HG02759 (cell line): ENCODE measurements around the gene PADI1.

Experiments
- ATAC-seq: cut with Tn5 transposase; IDR thresholded peaks from one replicate; pipeline ENCODE4 v1.9.1; 2021; ENCODE audit warnings: mild to moderate bottlenecking, moderate library complexity; ENCODE audit not compliant: unreplicated experiment

The PADI1 gene, protein sequence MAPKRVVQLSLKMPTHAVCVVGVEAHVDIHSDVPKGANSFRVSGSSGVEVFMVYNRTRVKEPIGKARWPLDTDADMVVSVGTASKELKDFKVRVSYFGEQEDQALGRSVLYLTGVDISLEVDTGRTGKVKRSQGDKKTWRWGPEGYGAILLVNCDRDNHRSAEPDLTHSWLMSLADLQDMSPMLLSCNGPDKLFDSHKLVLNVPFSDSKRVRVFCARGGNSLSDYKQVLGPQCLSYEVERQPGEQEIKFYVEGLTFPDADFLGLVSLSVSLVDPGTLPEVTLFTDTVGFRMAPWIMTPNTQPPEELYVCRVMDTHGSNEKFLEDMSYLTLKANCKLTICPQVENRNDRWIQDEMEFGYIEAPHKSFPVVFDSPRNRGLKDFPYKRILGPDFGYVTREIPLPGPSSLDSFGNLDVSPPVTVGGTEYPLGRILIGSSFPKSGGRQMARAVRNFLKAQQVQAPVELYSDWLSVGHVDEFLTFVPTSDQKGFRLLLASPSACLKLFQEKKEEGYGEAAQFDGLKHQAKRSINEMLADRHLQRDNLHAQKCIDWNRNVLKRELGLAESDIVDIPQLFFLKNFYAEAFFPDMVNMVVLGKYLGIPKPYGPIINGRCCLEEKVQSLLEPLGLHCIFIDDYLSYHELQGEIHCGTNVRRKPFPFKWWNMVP

DNA sequence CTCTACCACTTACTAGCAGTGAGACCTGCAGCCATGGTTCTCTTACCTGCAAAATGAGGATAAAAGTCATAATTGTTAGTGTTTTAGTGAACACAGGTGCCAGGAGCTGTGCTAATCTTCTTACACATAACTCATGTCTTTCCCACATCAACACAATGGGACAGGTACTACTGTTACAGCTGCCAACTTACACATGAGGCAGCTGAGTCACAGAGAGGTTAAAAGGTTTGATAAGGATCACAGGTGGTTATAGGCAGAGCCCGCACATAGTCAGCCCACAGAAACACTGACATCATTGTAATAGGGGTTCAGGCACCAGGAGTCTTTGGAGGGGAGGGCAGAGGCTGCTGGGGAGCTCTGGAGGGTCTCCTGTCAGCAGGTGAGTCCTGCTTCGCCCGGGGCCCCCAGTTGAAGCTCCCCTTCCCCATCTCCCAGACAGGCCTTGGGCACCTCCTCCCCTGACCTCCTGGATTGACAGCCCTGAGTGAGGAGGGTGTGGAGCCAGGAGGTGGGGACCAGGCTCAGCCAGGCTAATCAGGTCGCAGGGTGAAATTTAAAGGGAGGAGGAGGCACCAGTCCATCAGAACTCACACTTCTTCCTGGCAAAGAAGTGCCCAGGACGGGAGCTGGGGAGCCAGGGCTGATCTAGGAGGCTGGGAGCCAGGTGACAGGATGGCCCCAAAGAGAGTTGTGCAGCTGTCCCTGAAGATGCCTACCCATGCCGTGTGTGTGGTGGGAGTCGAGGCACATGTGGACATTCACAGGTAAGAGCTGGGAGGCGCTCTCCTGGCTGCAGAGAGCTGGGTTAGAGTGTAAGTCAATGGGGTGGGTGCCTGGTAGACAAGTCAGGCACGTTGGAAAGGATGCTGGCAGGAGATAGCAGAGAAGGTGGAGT lies at the start of gene PADI1:
Gene PADI1, plus strand, starts transcription at position 583 of the 895 bp plus-strand sequence. Its CDS starts 90 bp downstream, at position 673.
- no peak for ATAC-seq

DNA sequence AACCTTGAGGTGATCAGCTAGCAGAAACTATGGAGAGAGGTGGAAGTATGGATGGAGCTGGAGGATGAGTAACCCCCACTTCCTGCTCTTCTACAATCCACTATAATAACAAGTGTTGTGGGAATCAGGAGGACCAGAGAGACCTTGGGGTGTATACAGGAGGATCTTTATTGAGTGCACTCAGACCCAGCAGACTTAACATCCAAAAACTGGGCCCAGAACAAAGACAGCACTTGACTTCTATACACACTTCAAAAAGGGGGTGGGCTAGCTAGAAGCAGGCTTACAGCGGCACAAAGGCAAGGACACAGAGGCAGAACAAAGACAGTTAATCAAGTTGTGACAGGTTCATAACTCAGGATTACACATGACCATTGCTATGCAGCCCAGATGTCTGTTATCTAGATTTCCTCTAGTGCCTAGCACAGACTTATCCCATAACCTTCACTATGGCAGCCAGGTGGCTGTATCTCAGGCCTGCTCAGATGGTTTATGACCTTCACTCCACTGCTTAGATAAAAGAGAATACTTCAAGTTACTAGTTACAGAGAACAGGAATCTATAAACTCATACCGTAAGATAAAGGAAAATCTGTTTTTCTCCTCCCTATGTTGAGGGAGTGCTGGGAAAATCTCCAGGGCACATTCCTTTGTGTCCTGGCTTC lies 49.5 kb upstream of the PADI1 start:
- ATAC-seq: no peak

DNA sequence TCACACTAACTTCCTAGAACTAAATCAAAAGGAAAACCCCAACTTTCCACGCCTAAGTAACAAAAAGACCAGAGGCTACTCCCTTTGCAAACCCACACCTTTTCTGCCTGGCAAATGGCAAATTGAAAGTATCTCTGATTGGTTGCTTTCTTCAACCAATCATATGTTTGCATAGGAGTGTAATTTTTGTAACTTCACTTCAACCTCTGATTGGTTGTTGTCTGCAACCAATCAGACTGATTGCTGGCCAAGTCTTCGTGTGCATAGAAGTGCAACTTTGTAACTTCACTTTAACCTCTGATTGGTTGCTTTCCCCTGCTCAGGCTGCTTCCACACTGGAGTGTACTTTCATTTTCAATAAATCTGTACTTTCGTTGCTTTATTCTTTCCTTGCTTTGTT lies 48.8 kb upstream of the PADI1 start:
- ATAC-seq: no peak

DNA sequence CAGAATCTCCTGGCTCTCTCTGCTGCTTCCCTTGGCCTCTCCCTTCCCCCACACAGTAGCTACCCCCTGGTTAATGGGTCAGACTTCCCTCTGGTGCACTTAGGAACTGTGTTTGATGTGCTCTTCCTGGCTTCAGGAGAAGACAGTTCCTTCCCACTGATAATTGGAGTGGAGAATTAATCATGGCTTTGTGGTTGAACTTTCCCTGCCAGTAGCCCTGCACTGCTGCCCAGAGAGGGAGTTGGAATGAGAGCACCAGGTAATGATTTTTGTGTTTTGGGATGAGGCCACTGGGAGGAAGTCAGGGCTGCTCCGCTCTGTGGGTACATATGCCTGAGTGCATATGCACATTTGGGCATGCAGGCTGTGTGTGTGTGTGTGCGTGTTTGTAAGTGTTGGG lies 46.0 kb upstream of the PADI1 start:
- ATAC-seq: no peak

DNA sequence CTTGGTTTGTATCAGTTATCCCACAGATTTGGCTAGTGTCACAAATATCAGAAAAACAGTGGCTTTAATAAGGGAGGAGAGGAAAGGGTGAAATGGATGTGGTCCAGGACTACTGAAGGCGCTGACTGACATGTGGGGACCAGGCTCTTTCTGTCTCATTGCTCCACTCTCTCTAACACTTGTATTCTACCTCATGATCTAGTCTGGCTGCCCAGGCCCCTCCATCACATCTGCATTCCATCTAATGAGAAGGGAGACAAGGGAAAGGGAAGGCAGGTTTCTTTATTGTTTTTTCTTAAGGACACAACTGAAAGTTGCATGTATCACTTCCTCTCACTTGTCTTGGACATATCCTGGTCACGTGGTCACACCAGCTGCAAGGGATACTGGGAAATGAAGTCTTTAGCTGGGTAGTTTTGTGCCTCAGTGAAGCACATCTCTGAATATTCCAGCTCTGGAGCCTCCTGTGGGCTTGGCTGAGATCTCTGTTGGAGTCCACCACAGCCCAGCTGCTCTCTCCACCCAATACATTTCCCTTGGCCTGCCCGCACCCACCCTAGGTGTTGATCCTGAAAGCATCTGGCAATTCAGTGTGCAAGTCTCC lies 43.7 kb upstream of the PADI1 start:
- no peak for ATAC-seq

DNA sequence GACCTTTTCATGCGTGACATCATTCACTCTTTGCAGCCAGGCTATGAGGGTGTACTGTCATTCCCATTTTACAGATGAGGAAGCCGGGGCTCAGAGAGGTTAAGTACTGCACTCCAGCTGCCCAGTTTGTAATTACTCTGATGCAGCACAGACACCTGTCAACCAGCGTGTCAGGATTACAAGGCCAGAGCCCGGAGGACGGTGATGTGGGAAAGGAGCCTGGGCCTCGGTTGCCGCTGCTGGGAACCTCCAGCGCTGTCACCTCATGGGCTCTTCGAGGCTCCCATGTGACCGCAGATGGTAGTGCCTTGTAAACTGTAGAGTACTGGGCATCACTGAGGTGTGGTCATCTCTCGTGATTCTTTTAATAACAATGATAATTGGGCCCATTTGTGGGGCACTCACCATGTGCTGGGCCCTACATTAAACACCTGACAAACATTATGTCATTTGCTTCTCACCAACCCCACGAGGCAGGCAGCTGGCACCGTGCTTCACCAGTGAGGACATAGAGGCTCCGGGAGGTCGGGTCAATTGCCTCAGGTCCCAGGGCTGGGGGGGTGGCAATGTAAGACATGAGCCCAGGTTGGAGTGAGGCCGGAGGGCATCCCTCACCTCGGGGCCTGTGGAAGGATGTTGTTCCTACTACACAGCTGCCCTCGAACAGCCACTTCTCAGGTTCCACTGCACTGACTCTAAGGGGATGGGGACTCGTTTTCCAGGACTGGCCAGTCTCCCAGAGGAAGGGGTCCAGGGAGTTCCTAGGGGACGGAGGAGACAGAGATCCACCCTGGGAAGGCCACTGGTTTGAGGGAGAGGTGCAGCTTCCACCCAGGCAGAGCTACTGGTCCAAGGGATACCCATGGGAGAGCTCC lies 42.8 kb upstream of the PADI1 start:
- ATAC-seq: no peak

DNA sequence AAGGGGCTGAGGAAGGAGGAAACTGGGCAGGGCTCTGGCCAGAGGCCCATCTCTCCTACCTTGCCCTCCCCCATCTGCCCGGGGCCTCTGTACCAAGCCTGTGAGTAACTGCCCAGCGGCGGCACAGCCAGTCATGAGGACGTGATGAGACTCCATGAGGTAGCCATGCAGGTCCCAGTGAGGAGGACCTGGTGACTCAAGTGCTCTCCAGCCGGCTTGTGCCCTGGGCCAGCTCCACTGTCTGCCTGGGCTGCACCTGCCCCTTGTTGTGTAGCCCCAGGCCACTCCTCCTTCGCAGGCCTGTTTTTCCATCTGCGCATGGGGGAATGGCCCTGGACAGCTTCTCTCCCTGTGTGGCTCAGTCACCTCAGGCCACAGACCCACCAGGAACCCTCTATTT lies 42.0 kb upstream of the PADI1 start:
- no peak for ATAC-seq

DNA sequence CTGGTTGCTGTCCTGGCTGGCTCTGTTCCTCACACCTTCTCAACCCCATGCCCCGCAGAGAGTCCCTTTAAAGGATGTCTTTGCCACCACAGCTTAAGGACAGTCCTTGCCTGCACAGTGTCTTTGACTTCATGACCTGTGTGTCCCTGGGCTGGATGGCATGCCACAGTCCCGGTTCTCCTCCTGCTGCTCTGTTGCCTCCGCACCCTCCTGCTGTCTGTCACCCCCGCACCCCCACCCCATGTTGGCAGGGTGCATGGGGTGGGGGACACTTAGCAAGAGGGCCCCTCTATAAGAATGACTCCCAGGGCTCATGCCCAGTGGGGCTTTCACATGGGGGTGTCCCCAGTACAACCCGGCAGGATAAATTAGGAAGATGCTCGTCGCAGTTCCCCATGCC lies 41.6 kb upstream of the PADI1 start:
- ATAC-seq: no peak

DNA sequence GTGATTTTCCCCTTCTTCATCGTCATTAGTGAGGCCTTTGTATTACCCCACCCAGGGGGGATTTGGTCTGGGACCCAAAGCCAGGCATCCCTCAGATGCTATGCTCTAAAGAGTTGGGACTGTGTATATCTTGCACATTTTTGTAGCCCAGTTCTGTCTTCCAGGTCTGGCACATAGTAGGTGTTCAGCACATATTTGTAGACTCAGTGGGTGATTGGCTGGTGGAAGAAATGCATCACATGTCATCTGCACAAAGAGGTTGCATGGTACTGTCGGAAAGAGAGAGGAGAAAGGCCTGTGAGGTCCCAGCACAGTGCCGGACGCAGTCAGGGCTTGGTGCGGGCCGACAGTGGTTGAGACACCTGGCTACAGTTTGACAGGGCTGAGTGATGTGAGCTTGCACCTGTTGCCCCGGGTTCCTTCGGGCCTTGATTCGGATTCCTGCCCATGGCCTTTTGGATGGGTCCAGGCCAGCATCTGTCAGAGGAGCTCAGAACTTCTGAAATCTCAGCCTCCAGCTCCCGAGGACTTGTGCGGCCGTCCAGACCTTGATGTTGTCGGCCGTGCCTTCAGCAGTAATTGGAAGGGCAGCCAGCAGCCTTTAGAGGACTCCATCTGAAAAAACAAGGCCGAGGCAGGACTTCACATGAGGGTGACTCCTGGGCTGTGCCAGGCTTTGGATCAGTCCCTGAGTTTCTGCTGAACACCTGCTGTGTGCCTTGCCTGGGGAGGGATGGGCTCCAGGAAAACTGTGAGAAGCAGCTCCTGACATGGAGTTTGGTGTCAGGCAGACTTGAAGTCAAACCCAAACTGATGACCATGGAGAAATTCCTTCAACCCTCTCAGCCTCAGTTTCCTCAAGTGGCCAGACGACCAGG lies 40.9 kb upstream of the PADI1 start:
- no peak for ATAC-seq

DNA sequence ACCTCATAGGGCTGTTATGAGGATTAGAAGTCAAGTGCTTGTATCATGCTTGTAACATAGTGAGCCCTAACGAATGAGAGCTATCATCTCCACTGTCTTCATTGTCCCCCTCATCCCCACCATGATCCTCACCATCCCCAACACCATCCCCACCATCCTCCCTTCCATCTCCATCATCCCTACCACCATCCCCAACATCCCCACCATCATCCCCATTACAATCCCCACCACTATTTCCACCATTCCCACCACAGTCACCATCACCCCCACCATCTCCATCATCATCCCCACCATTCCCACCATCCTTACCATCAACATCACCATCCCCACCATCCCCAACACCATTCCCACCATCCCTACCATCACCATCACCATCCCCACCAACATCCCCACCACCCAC lies 39.1 kb upstream of the PADI1 start:
- ATAC-seq: no peak

DNA sequence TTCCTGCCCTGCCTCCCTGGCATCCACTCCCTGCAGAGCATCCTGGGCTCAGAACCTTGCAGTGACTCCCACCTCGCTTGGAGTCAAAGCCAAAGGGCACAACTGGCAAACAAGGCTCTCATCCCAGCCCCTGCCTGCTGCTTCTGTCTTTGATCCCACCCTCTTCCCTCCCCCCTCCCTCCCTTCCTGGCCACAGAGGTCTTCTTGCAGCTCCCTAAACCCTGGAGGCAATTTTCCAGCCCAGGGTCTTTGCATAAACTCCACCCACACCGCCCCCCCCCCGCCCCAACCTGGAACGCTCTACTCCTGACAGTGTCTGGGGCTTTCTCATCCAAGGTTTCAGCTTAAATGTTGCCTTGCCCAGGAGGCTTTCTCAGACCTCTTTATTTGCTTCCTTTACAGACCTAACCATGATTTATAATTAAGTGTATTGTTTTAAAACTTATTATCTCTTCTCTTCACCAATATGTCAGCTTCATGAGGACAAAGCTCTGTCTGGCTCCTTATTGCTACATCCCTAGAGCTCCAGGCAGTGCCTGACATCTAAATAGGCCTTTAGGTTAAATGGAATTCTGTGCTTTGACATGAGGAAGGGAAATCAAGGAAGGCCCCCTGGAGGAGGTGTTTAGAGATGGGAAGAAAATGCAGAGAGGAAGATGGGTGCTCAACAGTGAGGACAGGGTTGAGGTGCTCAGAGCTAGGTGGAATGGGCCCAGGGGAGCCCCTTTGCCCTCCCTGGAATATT lies 37.7 kb upstream of the PADI1 start:
- no peak for ATAC-seq

DNA sequence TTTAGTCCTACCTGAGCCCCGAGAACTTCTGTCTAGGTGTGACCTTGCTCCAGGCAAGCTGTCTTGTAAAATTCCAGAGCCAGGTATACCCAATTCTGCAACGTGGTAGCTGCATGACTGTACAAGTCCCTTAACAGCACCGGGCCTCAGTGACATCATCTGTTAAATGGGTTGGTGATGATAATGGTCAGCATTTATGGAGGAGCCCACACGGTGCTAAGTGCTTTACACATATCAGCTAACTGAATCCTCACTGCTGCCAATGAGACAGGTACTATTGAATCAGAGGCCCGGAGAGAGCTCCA lies 37.2 kb upstream of the PADI1 start:
- ATAC-seq: no peak

DNA sequence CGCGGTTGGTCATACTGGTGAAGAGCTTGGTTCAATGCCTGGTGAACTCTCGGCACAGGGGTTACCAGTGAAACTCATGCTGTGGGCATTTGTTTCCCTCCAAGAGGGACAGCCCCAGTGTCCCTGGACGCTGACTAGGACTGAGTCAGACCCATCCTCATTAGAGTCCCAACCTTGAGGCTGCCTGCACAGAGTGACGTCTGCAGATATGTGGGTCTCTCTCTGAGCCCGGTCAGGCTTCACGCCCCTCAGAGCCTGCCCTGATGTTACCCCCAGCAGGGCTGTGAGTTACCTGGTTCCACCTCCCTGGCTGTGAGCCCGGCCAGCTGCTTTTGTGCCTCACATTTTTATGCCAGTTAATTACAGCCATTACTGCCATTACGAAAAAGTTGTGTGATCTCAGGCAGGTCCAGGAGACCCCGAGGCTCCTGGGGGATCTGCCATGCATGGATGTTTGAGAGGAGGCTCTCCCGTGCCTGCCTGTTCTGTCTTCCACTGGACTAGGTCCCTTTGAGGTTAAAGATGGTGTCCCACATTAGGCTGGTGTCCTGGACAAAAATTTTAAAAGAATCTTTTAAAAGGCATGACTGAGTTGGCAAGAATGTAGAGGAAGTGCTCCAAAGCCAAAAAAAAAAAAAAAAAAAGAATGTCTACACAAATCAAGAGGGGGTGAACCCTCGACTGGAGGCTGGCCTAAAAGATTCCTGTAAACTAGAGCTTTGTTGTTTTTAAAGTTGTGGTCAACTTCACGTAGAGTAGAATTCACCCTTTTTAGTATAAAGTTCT lies 36.6 kb upstream of the PADI1 start:
- no peak for ATAC-seq

DNA sequence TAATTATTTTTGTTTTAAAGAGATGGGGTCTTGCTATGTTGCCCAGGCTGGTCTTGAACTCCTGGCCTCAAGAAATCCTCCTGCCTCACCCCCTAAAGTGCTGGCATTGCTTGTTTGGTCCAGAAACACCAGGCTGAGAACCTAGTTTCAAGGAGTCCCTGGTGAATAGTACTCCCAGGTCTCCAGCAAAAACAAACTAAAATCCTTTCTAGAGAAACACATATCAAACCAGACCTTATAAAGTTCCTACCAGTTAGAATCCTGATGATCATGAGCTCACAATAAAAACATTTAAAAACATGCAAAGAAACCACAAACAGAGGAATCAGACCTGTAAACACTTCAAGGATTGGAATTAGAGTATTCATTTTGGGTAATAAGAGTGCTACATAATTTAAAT lies 34.4 kb upstream of the PADI1 start:
- no peak for ATAC-seq

DNA sequence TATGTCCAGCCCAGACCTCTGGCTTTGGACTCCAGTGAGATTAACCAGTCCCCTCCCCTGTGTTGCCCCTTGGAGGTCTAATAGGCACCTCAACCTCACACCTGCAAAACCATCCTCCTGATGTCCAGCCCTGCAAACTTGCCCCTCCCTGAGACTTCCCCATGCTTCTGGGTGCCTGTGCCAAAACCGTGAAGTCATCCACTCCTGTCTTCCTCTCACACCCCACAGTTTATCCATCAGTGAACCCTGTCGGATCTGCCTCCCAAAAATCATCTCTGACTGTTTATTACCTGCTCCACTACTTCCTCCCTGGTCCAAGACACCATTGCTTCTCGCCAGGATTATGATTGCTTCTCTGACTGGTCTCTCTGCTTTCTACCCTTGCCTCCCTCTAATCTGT lies 31.7 kb upstream of the PADI1 start:
- no peak for ATAC-seq

DNA sequence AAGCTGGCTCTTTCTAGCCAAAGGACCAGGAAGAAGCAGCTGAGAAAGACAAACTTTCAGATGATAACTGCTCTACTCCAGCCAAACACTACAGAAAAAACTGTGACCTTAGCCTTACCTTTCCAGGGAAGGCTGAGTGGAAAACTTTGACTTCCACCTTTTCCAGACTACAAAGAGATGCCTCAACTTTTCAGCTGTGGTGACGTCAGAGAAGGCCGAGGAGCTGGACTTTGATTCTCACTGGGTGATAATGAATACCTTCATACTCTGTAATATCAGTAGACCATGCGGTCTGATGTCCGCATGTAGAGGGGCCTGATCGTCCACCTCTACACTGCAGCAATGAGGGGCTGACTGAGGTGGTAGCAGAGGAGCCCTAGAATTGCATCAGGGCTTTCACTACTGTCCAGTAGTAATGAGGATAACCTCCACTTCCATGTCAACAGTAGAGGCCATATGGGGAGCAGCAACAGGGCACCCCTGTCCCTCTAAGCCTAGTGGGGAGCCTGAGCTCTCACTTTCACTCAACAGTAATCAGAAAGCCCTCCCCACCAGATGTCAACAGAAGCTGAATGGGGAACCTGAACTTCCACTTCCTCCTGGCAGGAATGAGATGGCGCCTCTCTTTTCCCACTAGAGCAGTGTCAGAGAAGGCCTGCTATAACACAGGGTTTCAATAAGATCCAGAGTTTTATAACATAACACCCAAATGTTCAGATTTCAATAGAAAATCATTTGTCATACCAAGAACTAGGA lies 28.4 kb upstream of the PADI1 start:
- ATAC-seq: no peak

DNA sequence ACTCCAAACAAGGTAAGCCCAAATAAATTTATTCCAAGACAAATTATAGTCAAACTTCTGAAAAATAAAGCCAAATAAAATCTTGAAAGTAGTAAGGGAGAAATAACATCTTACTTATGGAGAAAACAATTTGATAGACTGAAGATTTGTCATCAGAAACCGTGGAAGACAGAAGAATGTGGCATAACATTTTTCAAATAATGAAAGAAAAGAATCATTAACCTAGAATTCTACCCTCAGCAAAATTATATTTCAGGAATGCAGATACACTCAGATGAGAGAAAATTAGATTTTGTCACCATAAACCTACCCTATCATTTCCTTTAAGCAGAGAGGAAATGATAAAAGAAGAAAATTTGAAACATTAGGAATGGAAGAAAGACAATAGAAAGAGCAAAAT lies 27.3 kb upstream of the PADI1 start:
- no peak for ATAC-seq
